ENCODE data around the gene TBC1D22B.

- TF ChIP-seq CTCF (IDR thresholded peaks at IDR 0.05) (no peak), POLR2AphosphoS5 (IDR thresholded peaks at IDR 0.05; ENCODE audit: insufficient read depth in 1 of 2, low read depth in 1 of 2) (no peak)
Observed at GRCh38 chr6:37338745-37339255, 81.2 kb downstream of the TBC1D22B start.
